HG02678 (cell line): ENCODE data around the gene SPHKAP.
A peak's percentile ranks its signal among the peaks of the same experiment; 100 is the strongest.
"Not testable (repeated sequence)": the region's sequence is repeated elsewhere in the genome, so short reads cannot be mapped to it uniquely, and the experiment has no call there.

ENCODE experiments used
- ATAC-seq: cut with Tn5 transposase; IDR thresholded peaks from one replicate; pipeline ENCODE4 v1.9.1; 2021; ENCODE audit warnings: mild to moderate bottlenecking, moderate library complexity; ENCODE audit not compliant: unreplicated experiment

SPHKAP gene, protein sequence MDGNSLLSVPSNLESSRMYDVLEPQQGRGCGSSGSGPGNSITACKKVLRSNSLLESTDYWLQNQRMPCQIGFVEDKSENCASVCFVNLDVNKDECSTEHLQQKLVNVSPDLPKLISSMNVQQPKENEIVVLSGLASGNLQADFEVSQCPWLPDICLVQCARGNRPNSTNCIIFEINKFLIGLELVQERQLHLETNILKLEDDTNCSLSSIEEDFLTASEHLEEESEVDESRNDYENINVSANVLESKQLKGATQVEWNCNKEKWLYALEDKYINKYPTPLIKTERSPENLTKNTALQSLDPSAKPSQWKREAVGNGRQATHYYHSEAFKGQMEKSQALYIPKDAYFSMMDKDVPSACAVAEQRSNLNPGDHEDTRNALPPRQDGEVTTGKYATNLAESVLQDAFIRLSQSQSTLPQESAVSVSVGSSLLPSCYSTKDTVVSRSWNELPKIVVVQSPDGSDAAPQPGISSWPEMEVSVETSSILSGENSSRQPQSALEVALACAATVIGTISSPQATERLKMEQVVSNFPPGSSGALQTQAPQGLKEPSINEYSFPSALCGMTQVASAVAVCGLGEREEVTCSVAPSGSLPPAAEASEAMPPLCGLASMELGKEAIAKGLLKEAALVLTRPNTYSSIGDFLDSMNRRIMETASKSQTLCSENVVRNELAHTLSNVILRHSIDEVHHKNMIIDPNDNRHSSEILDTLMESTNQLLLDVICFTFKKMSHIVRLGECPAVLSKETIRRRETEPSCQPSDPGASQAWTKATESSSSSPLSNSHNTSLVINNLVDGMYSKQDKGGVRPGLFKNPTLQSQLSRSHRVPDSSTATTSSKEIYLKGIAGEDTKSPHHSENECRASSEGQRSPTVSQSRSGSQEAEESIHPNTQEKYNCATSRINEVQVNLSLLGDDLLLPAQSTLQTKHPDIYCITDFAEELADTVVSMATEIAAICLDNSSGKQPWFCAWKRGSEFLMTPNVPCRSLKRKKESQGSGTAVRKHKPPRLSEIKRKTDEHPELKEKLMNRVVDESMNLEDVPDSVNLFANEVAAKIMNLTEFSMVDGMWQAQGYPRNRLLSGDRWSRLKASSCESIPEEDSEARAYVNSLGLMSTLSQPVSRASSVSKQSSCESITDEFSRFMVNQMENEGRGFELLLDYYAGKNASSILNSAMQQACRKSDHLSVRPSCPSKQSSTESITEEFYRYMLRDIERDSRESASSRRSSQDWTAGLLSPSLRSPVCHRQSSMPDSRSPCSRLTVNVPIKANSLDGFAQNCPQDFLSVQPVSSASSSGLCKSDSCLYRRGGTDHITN (N-terminal part only)

GRCh38 chr2:228181098-228182019 lies at the start of gene SPHKAP:
Gene SPHKAP (minus strand): TSS chr2:228181687. CDS start chr2:228181598, 89 bp downstream.
- no peak for ATAC-seq

GRCh38 chr2:228227466-228227865 lies 46.0 kb upstream of the SPHKAP start:
- ATAC-seq = no peak

- ATAC-seq = no peak
Observed at GRCh38 chr2:228224410-228224809, 42.9 kb upstream of the SPHKAP start.

GRCh38 chr2:228218593-228218992 lies 37.1 kb upstream of the SPHKAP start:
- not testable (repeated sequence) for ATAC-seq

GRCh38 chr2:228197504-228197903 lies 16.0 kb upstream of the SPHKAP start:
- ATAC-seq = no peak

DNA sequence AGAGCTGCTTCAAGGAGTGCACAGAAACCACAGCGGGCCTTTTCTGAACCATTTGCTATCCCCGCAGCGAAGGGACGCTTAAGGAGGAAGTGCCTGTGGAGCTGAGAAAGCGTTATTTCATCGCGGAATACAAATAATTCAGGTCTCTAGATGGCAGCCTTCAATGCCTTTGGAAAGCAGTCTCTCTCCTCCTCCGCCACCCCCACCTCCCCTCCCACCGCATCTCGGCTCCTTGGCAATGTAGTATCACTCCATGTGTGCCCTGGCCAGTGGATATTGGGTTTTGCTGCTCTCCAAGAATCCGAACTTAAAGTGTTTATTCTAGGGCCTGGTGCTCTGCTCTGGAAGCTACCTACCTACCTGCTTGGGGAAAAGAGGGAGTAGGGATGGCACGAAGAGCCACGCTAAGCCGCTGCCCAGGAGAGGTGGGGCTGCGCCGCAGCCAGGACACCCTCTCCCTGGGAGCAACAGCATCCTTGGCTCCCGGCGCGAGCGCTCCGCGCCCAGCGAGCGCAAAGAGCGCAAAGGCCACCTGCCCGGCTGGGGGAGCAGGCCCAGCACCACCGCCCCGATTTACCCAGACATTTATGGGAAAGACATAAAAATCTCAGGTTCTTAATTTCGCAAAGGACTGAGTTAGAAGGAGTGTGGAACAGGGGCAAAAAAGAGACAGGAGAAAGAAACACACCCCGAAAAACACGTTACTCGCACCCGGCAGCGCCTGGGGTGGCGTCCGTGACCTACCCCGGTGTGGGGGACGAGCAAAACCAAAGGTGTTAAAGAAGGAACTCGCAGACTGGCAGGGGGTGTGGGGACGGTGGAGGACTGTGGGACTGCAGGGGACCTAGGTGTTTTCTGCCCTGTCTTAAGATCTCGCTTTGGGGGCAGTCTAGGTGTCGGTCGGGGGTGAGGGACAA lies 1.0 kb downstream of the SPHKAP start:
- no peak for ATAC-seq

DNA sequence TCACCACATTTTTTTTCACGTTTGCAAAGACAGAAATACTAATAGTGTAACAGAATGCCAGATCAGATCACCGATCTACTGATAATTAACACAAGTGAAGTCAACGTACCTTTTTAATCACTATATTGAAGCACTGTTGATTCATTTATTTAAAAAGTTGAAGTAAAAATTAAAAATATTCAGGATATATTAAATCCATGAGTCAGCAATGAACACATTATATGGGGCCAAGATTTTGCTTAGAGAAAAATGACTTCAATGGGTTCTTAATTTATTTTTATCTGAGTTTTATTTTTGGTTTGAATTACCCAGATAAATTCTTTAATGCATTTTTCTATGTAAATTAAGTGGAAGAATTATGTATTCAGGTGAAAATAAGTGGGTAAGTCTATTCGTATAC lies 14.2 kb downstream of the SPHKAP start:
- ATAC-seq = no peak

DNA sequence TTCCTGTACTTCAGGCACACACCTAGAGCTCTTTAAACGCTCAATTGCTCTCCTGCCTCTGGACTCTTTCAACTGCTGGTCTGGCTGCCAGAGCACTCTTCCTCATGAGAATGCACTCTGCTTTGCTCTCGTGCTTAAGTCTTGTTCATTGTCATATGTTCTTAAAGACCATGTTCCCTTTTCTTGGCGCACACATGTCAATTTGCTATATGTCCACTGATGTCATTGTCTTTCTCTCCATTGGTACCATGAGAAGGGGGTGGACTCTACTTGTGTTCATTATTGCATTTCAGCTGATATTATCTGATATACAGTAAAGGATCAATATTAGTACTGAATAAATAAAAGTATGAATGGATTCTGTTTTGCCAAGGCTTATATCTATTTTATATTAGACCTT lies 16.8 kb downstream of the SPHKAP start:
- no peak for ATAC-seq

- no peak for ATAC-seq
Observed at GRCh38 chr2:228157841-228158240, 23.6 kb downstream of the SPHKAP start.

DNA sequence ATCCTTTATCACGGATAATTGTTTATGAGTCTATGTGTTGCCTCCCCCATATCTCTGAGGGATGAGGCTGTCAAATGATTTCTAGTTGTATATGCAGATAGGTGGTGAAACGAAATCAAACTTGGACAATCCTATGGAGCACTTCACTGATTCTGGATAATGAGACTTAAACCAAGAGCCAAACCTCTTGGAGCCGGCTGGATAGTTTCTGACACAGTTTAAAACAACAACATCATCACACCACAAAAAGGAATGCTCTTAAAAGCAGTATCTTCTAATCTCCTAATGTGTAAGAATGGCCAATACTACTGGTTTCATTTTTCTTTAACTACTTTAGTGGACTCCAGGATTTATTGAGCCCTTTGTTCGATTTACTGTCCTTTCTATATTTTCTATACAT lies 36.5 kb downstream of the SPHKAP start:
- no peak for ATAC-seq

GRCh38 chr2:228140934-228141528 lies 40.5 kb downstream of the SPHKAP start:
- peak; percentile 71 for ATAC-seq

- no peak for ATAC-seq
Observed at GRCh38 chr2:228136027-228136426, 45.5 kb downstream of the SPHKAP start.

- no peak for ATAC-seq
Observed at GRCh38 chr2:228135300-228135699, 46.2 kb downstream of the SPHKAP start.

- ATAC-seq = no peak
Observed at GRCh38 chr2:228131833-228132232, 49.7 kb downstream of the SPHKAP start.

GRCh38 chr2:228126401-228126800 lies 55.1 kb downstream of the SPHKAP start:
- ATAC-seq = no peak

DNA sequence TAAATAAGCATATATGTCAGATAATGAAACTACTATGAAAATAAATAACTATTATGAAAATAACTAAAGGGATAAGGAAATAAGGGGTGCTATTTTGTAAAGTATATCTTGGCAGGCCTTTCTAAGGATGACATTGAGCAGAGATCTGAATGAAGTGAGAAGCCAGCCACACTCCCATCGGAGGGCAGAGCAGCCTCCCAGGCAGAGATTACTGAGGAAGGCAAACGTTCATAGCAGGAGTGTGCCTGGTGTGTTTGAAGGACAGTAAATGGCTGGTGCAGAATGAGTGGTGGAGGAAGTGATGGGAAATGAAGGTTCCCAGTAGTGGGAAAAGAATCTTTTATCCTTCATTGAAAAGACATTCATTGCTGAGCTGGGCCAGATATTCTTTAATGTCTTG lies 62.5 kb downstream of the SPHKAP start:
- ATAC-seq = no peak

GRCh38 chr2:228107846-228108245 lies 73.6 kb downstream of the SPHKAP start:
- no peak for ATAC-seq

DNA sequence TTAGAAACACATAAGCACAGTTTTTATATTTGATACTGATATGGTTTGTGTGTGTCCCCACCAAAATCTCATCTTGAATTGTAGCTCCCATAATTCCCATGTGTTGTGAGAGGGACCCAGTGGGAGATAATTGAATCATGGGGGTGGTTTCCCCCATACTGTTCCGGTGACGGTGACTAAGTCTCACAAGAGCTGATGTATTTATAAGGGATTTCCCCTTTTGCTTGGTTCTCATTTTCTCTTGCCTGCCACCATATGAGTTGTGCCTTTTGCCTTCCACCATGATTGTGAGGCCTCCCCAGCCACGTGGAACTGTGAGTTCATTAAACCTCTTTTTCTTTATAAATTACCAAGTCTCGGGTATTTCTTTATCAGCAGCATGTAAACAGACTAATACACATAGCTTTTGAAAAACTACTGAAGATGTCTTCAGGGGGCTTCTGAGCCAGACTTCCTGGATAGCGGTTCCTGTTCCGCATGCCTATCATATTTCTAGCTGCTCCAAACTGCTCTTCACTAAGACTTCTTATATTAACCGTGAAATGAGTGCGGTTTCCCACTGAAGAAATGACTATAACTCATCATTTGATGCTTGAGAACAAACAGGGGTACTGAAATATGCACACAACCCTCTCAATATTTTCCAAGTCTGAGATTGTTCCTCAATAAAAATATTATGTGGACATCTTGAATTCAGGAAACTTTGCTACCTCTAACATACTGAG lies 75.8 kb downstream of the SPHKAP start:
- ATAC-seq = no peak
